Keratinocyte (primary cell): Measurements from ENCODE around the gene DTNBP1.

Experiments
- EZH2 ChIP-seq: IDR thresholded peaks from one replicate; pipeline ENCODE4 v1.6.1; 2012; ENCODE audit warnings: inconsistent platforms, mild to moderate bottlenecking, low read length, moderate library complexity
- TF ChIP-seq, protein P1 (sequence below), 3 experiments: IDR thresholded peaks in 1 of 3; conservative IDR thresholded peaks in 1 of 3; optimal IDR thresholded peaks in 1 of 3; 2 replicates in 2 of 3; 3 replicates in 1 of 3; pipeline versions ENCODE3 to v1.5.1; 2011; ENCODE audit warnings: low read length in 3 of 3, mild to moderate bottlenecking in 3 of 3, moderate library complexity in 2 of 3, control low read depth in 1 of 3, inconsistent platforms in 1 of 3; ENCODE audit not compliant: insufficient read depth in 2 of 3; ENCODE audit errors: extremely low read depth in 1 of 3

GRCh38 chr6:15586503-15586902 lies 76.3 kb downstream of the DTNBP1 start:
- TF ChIP-seq, protein P1, sequence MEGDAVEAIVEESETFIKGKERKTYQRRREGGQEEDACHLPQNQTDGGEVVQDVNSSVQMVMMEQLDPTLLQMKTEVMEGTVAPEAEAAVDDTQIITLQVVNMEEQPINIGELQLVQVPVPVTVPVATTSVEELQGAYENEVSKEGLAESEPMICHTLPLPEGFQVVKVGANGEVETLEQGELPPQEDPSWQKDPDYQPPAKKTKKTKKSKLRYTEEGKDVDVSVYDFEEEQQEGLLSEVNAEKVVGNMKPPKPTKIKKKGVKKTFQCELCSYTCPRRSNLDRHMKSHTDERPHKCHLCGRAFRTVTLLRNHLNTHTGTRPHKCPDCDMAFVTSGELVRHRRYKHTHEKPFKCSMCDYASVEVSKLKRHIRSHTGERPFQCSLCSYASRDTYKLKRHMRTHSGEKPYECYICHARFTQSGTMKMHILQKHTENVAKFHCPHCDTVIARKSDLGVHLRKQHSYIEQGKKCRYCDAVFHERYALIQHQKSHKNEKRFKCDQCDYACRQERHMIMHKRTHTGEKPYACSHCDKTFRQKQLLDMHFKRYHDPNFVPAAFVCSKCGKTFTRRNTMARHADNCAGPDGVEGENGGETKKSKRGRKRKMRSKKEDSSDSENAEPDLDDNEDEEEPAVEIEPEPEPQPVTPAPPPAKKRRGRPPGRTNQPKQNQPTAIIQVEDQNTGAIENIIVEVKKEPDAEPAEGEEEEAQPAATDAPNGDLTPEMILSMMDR (optimal IDR thresholded peaks at IDR 0.05 in 1 of 3, IDR thresholded peaks at IDR 0.05 in 1 of 3, conservative IDR thresholded peaks at IDR 0.05 in 1 of 3; ENCODE audit: extremely low read depth in 1 of 3, insufficient read depth in 2 of 3, low read length in 3 of 3), result no peak
- TF ChIP-seq EZH2, result no peak
